GM12878 (cell line): ENCODE measurements around the gene ANAPC2. TPM values are rescaled to one million over a fixed set of nuclear protein-coding genes. Genes with fewer than 3 reads are reported as not detected.

Experiments used
- ATAC-seq: fragments of 200-7000 bp; cut with Tn5 transposase; 3 replicates; pipeline ENCODE4 v1.9.1; 2020; ENCODE audit warnings: mild to moderate bottlenecking, moderate library complexity
- BruUV-seq: library from RNA; stranded (reverse); fragments of 400-500 nt; replicated peaks from 2 replicates; lab custom pipeline; 2021; lab: Mats Ljungman, UMichigan
- CTCF ChIA-PET: fragments of 300-600 bp; sonication (Branson Sonifier 250); formaldehyde crosslinking; extraction: SDS; loops from one replicate; lab custom pipeline; 2021; ENCODE audit warnings: inconsistent platforms; lab: Yijun Ruan, JAX
- POLR2A ChIA-PET: fragments of 350-600 bp; formaldehyde crosslinking; extraction: SDS; loops from one replicate; lab custom pipeline; 2021; ENCODE audit warnings: inconsistent platforms; lab: Charles Lee
- RAD21 ChIA-PET: fragments of 300-600 bp; sonication (Branson Sonifier 250); formaldehyde crosslinking; loops from one replicate; lab custom pipeline; 2023; ENCODE audit warnings: antibody characterized with exemption; ENCODE audit not compliant: unreplicated experiment; lab: Charles Lee
- SMC1A ChIA-PET: fragments of 300-600 bp; sonication (Branson Sonifier 250); formaldehyde crosslinking; loops from one replicate; lab custom pipeline; 2023; ENCODE audit not compliant: unreplicated experiment, uncharacterized antibody; lab: Charles Lee
- DNase-seq: peaks from one replicate; pipeline ENCODE4 v3.0.0-alpha.2; 2011; ENCODE audit warnings: low read depth, low spot score
- FAIRE-seq: peaks from 3 replicates; lab custom pipeline; 2011; peaks lifted over from hg19 to GRCh38; lab: Jason Lieb, UNC
- H2AFZ ChIP-seq: 2 replicates; pipeline ENCODE4 v1.6.0; 2011; ENCODE audit warnings: low read depth, low read length, control low read depth; ENCODE audit not compliant: control insufficient read depth
- H3K27ac ChIP-seq: 2 replicates; pipeline ENCODE4 v1.5.1; 2011; ENCODE audit warnings: control low read depth; ENCODE audit not compliant: control insufficient read depth, insufficient read depth
- H3K27me3 ChIP-seq, 2 experiments: replicated peaks in 1 of 2; 2 replicates each; pipeline versions ENCODE4 v1.6.0 to v1.6.1; 2011; ENCODE audit warnings: low read length in 1 of 2; ENCODE audit not compliant: control insufficient read depth in 2 of 2, insufficient read depth in 2 of 2
- H3K36me3 ChIP-seq, 2 experiments: 2 replicates each; pipeline ENCODE4 v1.5.1; 2011; ENCODE audit warnings: low read length in 1 of 2; ENCODE audit not compliant: control insufficient read depth in 2 of 2, insufficient read depth in 2 of 2
- H3K4me1 ChIP-seq: 2 replicates; pipeline ENCODE4 v1.6.1; 2011; ENCODE audit warnings: mild to moderate bottlenecking, low read length, moderate library complexity, mixed read lengths; ENCODE audit not compliant: control insufficient read depth, insufficient read depth
- H3K4me2 ChIP-seq: 2 replicates; pipeline ENCODE4 v1.6.0; 2011; ENCODE audit warnings: control low read depth; ENCODE audit not compliant: control insufficient read depth, insufficient read depth
- H3K4me3 ChIP-seq: fragments of 200-600 bp; sonication (generic); 2 replicates; pipeline ENCODE4 v1.5.1; 2016
- H3K79me2 ChIP-seq: 2 replicates; pipeline ENCODE4 v1.6.0; 2011; ENCODE audit warnings: low read length; ENCODE audit not compliant: control insufficient read depth, insufficient read depth
- H3K9ac ChIP-seq: 2 replicates; pipeline ENCODE4 v1.8.0; 2011; ENCODE audit warnings: low read length, control low read depth, mixed read lengths; ENCODE audit not compliant: control insufficient read depth, insufficient read depth
- H3K9me3 ChIP-seq: replicated peaks from 3 replicates; pipeline ENCODE4 v1.5.1; 2011; ENCODE audit warnings: mild to moderate bottlenecking, low read length; ENCODE audit not compliant: control insufficient read depth, insufficient read depth
- H4K20me1 ChIP-seq: 2 replicates; pipeline ENCODE4 v1.6.0; 2011; ENCODE audit not compliant: control insufficient read depth, insufficient read depth
- CHD4 ChIP-seq: fragments of 200-600 bp; sonication (generic); IDR thresholded peaks from 2 replicates; pipeline ENCODE4 v1.6.1; 2016; ENCODE audit warnings: mild to moderate bottlenecking
- FOXK2 ChIP-seq: fragments of 450-650 bp; IDR thresholded peaks from 2 replicates; pipeline ENCODE4 v1.6.1; 2017; ENCODE audit warnings: mild to moderate bottlenecking, moderate library complexity
- IKZF1 ChIP-seq: fragments of 450-650 bp; conservative IDR thresholded peaks from 2 replicates; pipeline ENCODE4 v1.6.1; 2017; ENCODE audit warnings: antibody characterized with exemption, mild to moderate bottlenecking
- MYC ChIP-seq: IDR thresholded peaks from 2 replicates; pipeline ENCODE4 v1.6.1; 2011; ENCODE audit warnings: mild to moderate bottlenecking, low read length, moderate library complexity, inconsistent platforms; ENCODE audit not compliant: insufficient read depth, insufficient replicate concordance, insufficient read length, severe bottlenecking
- RBBP5 ChIP-seq: fragments of 200-600 bp; sonication (generic); conservative IDR thresholded peaks from 2 replicates; pipeline ENCODE4 v1.6.1; 2016
- STAT3 ChIP-seq: IDR thresholded peaks from 2 replicates; pipeline ENCODE4 v1.6.1; 2011; ENCODE audit warnings: low read depth, low read length, improper control_type of control experiment
- SUPT20H ChIP-seq: IDR thresholded peaks from 2 replicates; pipeline ENCODE4 v1.6.1; 2011; ENCODE audit warnings: low read depth, mild to moderate bottlenecking, low read length, moderate library complexity, borderline replicate concordance; ENCODE audit not compliant: control insufficient read depth
- WGBS: methylation state at CpG from one replicate; pipeline ENCODE4 v1.1.6; 2016; ENCODE audit warnings: low lambda C conversion rate; ENCODE audit not compliant: insufficient replicate concordance, insufficient coverage; ENCODE audit errors: missing lambda C conversion rate; 5-methylcytosine and 5-hydroxymethylcytosine counted together
- in situ Hi-C: fragments of 300-500 bp; cut with MboI; formaldehyde crosslinking; loops from 9 replicates; pipeline ENCODE4 v1.14.3; 2018; ENCODE audit warnings: mixed read lengths
- intact Hi-C: fragments of 100-400 bp; cut with micrococcal nuclease; formaldehyde crosslinking; loops from one replicate; pipeline ENCODE4 v1.14.2; 2022; ENCODE audit not compliant: unreplicated experiment
- polyA plus RNA-seq, 11 experiments: library from polyadenylated mRNA; depleted of rRNA in 4 of 11; unstranded in 6 of 11; stranded (reverse) in 5 of 11; fragments of >200 nt; fragmentation: Nextera tagmentation in 4 of 11; fragmentation: Illumina TruSeq in 1 of 11; extraction: Ambion mirVana in 4 of 11; extraction: Trizol in 1 of 11; gene quantifications; 1 replicate in 1 of 11; 2 replicates in 10 of 11; pipeline versions ENCODE4 v1.2.1 to v1.2.3, GENCODE V29; 2011 to 2016; ENCODE audit warnings: inconsistent platforms in 2 of 11, missing spikeins in 2 of 11, low read depth in 1 of 11
- total RNA-seq, 4 experiments: library from RNA; depleted of rRNA in 3 of 4; stranded (reverse); fragments of >200 nt in 3 of 4; fragmentation: Illumina TruSeq in 1 of 4; extraction: Trizol in 1 of 4; gene quantifications; 2 replicates each; pipeline versions ENCODE4 v1.2.1 to v1.2.3, GENCODE V29; 2013 to 2021
- TF ChIP-seq, protein P1 (sequence below): fragments of 450-650 bp; IDR thresholded peaks from 2 replicates; pipeline ENCODE4 v1.6.1; 2014; ENCODE audit warnings: mild to moderate bottlenecking
- TF ChIP-seq, protein P2 (sequence below): fragments of 150-350 bp; IDR thresholded peaks from 2 replicates; pipeline ENCODE4 v1.6.1; 2016; ENCODE audit warnings: low read depth, low read length

Gene ANAPC2
- total and polyA plus RNA-seq, 10 of the 15 experiments (the other 5 are each of a cell fraction or from before 2014, with no cell fraction given), result 0.03 to 65.2 (median 20.5) TPM

DNA sequence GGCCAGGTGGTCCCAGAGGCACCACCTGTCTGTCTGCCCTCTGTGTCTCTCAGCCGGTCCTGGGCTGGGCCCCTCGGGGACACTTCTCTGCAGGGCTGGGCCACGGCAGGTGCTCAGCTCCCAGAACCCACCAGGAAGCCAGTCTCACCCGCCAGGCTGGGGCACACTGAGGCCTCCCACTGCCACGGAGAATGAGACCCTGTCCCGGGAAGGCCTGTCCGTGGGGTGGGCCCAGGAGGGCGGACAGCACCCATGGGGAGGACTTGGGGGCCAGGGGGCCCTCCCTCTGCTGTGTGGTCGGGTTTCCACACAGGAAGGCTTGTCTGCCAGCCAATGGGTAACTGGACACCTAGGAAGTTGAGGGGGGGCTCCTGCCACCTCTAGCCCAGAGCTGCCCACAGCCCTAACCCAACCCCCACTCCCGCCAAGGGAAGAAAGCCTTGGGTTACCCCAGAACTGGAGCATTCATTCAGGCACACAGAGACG is 48.6 kb upstream of the ANAPC2 start:
- Histone ChIP-seq H3K27ac (peak overlapping the region; percentile 31; the same call in 1 of the 2 replicates), H3K4me1 (peaks cover 26% of the 10 kb centered on the region), H3K9me3 (no peaks in the 10 kb centered on the region), H3K36me3 (no peaks in the 10 kb centered on the region), H3K4me3 (no peak overlapping the region), H3K9ac (peak overlapping the region; percentile 44), H4K20me1 (no peaks in the 10 kb centered on the region), H3K27me3 (no peaks in the 10 kb centered on the region), H3K4me2 (peak overlapping the region; percentile 94), H3K79me2 (peaks cover 14% of the 10 kb centered on the region), H2AFZ (peak overlapping the region; percentile 65)
- intact Hi-C loops, result loop anchor here (5.0 kb wide), 1 partner anchor 450 kb away; no protein-coding TSS in a partner anchor
- BruUV-seq, result no TSS peak
- SMC1A ChIA-PET, result interaction anchor here (0.7 to 2.4 kb wide), 10 partner anchors 12 to 176 kb away, joined by 3 to 6 read pairs (median 4); partner anchors contain the start of gene TOR4A
- POLR2A ChIA-PET, result interaction anchor here (0.9 to 9.2 kb wide), 9 partner anchors 14 to 166 kb away, joined by 3 to 112 read pairs (median 7); partner anchors contain the start of genes CYSRT1, NELFB, NRARP and RNF208
- RAD21 ChIA-PET, result interaction anchor here (0.6 to 4.6 kb wide), 28 partner anchors 14 to 436 kb away, joined by 3 to 20 read pairs (median 4); partner anchors contain the start of genes ANAPC2, MAN1B1, NELFB and RNF208
- CTCF ChIA-PET, result interaction anchor here (0.6 to 5.3 kb wide), 43 partner anchors 12 to 471 kb away, joined by 3 to 52 read pairs (median 4); partner anchors contain the start of genes ANAPC2, CYSRT1, DPP7 and EXD3
- FAIRE-seq, result no peak
- in situ Hi-C loops, result no loop called here
- 8% methylated on average over 11 of the region's 11 CpGs for WGBS
- ATAC-seq, result no peak
- 0 out of 2 replicates have a peak, but pooled peaks have one; percentile 1 for TF ChIP-seq IKZF1
- no peak for TF ChIP-seq RBBP5
- DNase-seq, result no peak

- CTCF ChIA-PET, result interaction anchor here (0.6 to 5.3 kb wide), 43 partner anchors 11 to 471 kb away, joined by 3 to 52 read pairs (median 4); partner anchors contain the start of genes ANAPC2, CYSRT1, DPP7 and EXD3
- POLR2A ChIA-PET, result interaction anchor here (0.6 to 9.2 kb wide), 10 partner anchors 13 to 805 kb away, joined by 3 to 112 read pairs (median 6); partner anchors contain the start of genes CYSRT1, NELFB, NRARP and RNF208
- 8% methylated on average over 27 of the region's 31 CpGs for WGBS
- H4K20me1 ChIP-seq, result no peaks in the 10 kb centered on the region
- ATAC-seq, result peak; percentile 65
- FAIRE-seq, result no peak
- no peaks in the 10 kb centered on the region for H3K27me3 ChIP-seq
- H3K9ac ChIP-seq, result peak overlapping the region; percentile 44
- RAD21 ChIA-PET, result interaction anchor here (0.6 to 4.6 kb wide), 30 partner anchors 13 to 437 kb away, joined by 3 to 20 read pairs (median 4); partner anchors contain the start of genes ANAPC2, MAN1B1, NELFB and RNF208
- peaks cover 8% of the 10 kb centered on the region for H3K79me2 ChIP-seq
- peak overlapping the region; percentile 65 for H2AFZ ChIP-seq
- H3K4me1 ChIP-seq, result peaks cover 26% of the 10 kb centered on the region
- no peak for DNase-seq
- intact Hi-C loops (loop anchor here (5.0 kb wide), 1 partner anchor 449 kb away; no protein-coding TSS in a partner anchor), in situ Hi-C loops (no loop called here)
- H3K27ac ChIP-seq, result peak overlapping the region; percentile 31; the same call in 1 of the 2 replicates
- no peak overlapping the region for H3K4me3 ChIP-seq
- no peaks in the 10 kb centered on the region for H3K36me3 ChIP-seq
- H3K4me2 ChIP-seq, result peak overlapping the region; percentile 94
- SMC1A ChIA-PET, result interaction anchor here (0.7 to 2.4 kb wide), 9 partner anchors 11 to 176 kb away, joined by 3 to 6 read pairs (median 4); partner anchors contain the start of gene TOR4A
- no peaks in the 10 kb centered on the region for H3K9me3 ChIP-seq
- BruUV-seq, result no TSS peak
- TF ChIP-seq, protein P1, sequence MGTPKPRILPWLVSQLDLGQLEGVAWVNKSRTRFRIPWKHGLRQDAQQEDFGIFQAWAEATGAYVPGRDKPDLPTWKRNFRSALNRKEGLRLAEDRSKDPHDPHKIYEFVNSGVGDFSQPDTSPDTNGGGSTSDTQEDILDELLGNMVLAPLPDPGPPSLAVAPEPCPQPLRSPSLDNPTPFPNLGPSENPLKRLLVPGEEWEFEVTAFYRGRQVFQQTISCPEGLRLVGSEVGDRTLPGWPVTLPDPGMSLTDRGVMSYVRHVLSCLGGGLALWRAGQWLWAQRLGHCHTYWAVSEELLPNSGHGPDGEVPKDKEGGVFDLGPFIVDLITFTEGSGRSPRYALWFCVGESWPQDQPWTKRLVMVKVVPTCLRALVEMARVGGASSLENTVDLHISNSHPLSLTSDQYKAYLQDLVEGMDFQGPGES, result 0 out of 2 replicates have a peak, but pooled peaks have one; percentile 21
- TF ChIP-seq, protein P2, sequence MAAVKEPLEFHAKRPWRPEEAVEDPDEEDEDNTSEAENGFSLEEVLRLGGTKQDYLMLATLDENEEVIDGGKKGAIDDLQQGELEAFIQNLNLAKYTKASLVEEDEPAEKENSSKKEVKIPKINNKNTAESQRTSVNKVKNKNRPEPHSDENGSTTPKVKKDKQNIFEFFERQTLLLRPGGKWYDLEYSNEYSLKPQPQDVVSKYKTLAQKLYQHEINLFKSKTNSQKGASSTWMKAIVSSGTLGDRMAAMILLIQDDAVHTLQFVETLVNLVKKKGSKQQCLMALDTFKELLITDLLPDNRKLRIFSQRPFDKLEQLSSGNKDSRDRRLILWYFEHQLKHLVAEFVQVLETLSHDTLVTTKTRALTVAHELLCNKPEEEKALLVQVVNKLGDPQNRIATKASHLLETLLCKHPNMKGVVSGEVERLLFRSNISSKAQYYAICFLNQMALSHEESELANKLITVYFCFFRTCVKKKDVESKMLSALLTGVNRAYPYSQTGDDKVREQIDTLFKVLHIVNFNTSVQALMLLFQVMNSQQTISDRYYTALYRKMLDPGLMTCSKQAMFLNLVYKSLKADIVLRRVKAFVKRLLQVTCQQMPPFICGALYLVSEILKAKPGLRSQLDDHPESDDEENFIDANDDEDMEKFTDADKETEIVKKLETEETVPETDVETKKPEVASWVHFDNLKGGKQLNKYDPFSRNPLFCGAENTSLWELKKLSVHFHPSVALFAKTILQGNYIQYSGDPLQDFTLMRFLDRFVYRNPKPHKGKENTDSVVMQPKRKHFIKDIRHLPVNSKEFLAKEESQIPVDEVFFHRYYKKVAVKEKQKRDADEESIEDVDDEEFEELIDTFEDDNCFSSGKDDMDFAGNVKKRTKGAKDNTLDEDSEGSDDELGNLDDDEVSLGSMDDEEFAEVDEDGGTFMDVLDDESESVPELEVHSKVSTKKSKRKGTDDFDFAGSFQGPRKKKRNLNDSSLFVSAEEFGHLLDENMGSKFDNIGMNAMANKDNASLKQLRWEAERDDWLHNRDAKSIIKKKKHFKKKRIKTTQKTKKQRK, result no peak
- TF ChIP-seq FOXK2, result no peak
- TF ChIP-seq STAT3, result no peak
- TF ChIP-seq MYC, result no peak
- no peak for TF ChIP-seq SUPT20H
- no peak for TF ChIP-seq CHD4
These were observed 48.0 kb upstream of the ANAPC2 start for GRCh38 chr9:137236238-137236935.
